Glomerular endothelial cell (primary cell): Measurements from ENCODE around the gene WASF1. TPM values are rescaled to one million over a fixed set of nuclear protein-coding genes. Genes with fewer than 3 reads are reported as not detected.

Experiments used
- total RNA-seq: library from RNA; depleted of rRNA; stranded (reverse); fragments of >200 nt; gene quantifications from 2 replicates; pipeline ENCODE4 v1.2.3, GENCODE V29; 2015

Gene WASF1
- total RNA-seq, 1 donor from 2014 or later = 30.4 TPM

Other genes with a start within 250 kb of the WASF1 start
- gene GPR6, start 201.4 kb downstream of the WASF1 start, total RNA-seq = not detected in 2 replicates
- 15.2 and 15.5 TPM in 2 replicates for gene CDC40, start 757 bp upstream of the WASF1 start, total RNA-seq
- 0.82 TPM in 1 of 2 replicates, not detected in the other for gene METTL24, start 178.7 kb upstream of the WASF1 start, total RNA-seq
- 0.53 and 2.0 TPM in 2 replicates for gene DDO, start 235.9 kb upstream of the WASF1 start, total RNA-seq